IMR-90 (cell line): ENCODE results near the gene TRMT1L. TPM values are rescaled to one million over a fixed set of nuclear protein-coding genes. Genes with fewer than 3 reads are reported as not detected.

Experiments
- ATAC-seq: fragments of 200-7000 bp; cut with Tn5 transposase; 2 replicates; pipeline ENCODE4 v1.9.1; 2020; ENCODE audit warnings: low read depth, mild to moderate bottlenecking, moderate library complexity
- BruUV-seq: library from RNA; stranded (reverse); fragments of 400-500 nt; replicated peaks from 2 replicates; lab custom pipeline; 2021; lab: Mats Ljungman, UMichigan
- CTCF ChIA-PET: fragments of 300-600 bp; formaldehyde crosslinking; extraction: SDS; loops from one replicate; lab custom pipeline; 2021; ENCODE audit warnings: antibody characterized with exemption; lab: Yijun Ruan, JAX
- POLR2A ChIA-PET: fragments of 300-600 bp; sonication (Branson Sonifier 250); formaldehyde crosslinking; loops from one replicate; lab custom pipeline; 2022; ENCODE audit warnings: antibody characterized with exemption; ENCODE audit not compliant: unreplicated experiment; lab: Charles Lee
- DNase-seq: peaks from one replicate; pipeline ENCODE4 v3.0.0; 2013
- H2AFZ ChIP-seq: replicated peaks from 2 replicates; pipeline ENCODE3; 2013; ENCODE audit warnings: low read length, mild to moderate bottlenecking; ENCODE audit not compliant: poor library complexity
- H2AK5ac ChIP-seq: 2 replicates; pipeline ENCODE4 v1.6.1; 2013; ENCODE audit warnings: low read depth, low read length, inconsistent platforms
- H2AK9ac ChIP-seq: replicated peaks from 2 replicates; pipeline ENCODE3; 2013; ENCODE audit warnings: mild to moderate bottlenecking, low read depth, low read length, moderate library complexity; ENCODE audit not compliant: poor library complexity
- H2BK120ac ChIP-seq: 2 replicates; pipeline ENCODE4 v1.6.1; 2013; ENCODE audit warnings: low read depth, low read length, inconsistent platforms
- H2BK15ac ChIP-seq: 3 replicates; pipeline ENCODE4 v1.6.1; 2013; ENCODE audit warnings: low read depth, low read length, inconsistent platforms
- H2BK20ac ChIP-seq: 2 replicates; pipeline ENCODE4 v1.6.1; 2013; ENCODE audit warnings: low read depth, mild to moderate bottlenecking, inconsistent platforms, low read length, moderate library complexity
- H2BK5ac ChIP-seq: 2 replicates; pipeline ENCODE4 v1.6.1; 2013; ENCODE audit warnings: mild to moderate bottlenecking, low read depth, low read length, inconsistent platforms; ENCODE audit not compliant: poor library complexity, severe bottlenecking
- H3K14ac ChIP-seq: replicated peaks from 2 replicates; pipeline ENCODE4 v1.6.1; 2013; ENCODE audit warnings: low read depth, low read length, inconsistent platforms
- H3K18ac ChIP-seq: 2 replicates; pipeline ENCODE4 v1.6.1; 2013; ENCODE audit warnings: low read depth, low read length, control low read depth
- H3K23ac ChIP-seq: 2 replicates; pipeline ENCODE4 v1.6.1; 2013; ENCODE audit warnings: low read depth, low read length, inconsistent platforms
- H3K27ac ChIP-seq: 2 replicates; pipeline ENCODE4 v1.5.1; 2013; ENCODE audit warnings: mild to moderate bottlenecking, control low read depth, low read length; ENCODE audit not compliant: insufficient read depth
- H3K27me3 ChIP-seq: 2 replicates; pipeline ENCODE4 v1.6.1; 2013; ENCODE audit warnings: low read length; ENCODE audit not compliant: control insufficient read depth, insufficient read depth
- H3K36me3 ChIP-seq: 2 replicates; pipeline ENCODE4 v1.6.1; 2013; ENCODE audit warnings: low read length, mixed read lengths; ENCODE audit not compliant: control insufficient read depth, insufficient read depth
- H3K4ac ChIP-seq: 2 replicates; pipeline ENCODE4 v1.6.1; 2013; ENCODE audit warnings: low read depth, low read length, inconsistent platforms
- H3K4me1 ChIP-seq: 2 replicates; pipeline ENCODE4 v1.6.1; 2013; ENCODE audit warnings: low read length, mixed read lengths; ENCODE audit not compliant: control insufficient read depth, insufficient read depth
- H3K4me2 ChIP-seq: 2 replicates; pipeline ENCODE4 v1.6.1; 2013; ENCODE audit warnings: low read depth, mild to moderate bottlenecking, control low read depth, low read length, moderate library complexity
- H3K4me3 ChIP-seq: 2 replicates; pipeline ENCODE4 v1.5.1; 2013; ENCODE audit warnings: low read depth, mild to moderate bottlenecking, control low read depth, low read length, moderate library complexity; ENCODE audit not compliant: insufficient read depth
- H3K56ac ChIP-seq: 2 replicates; pipeline ENCODE4 v1.6.1; 2013; ENCODE audit warnings: low read length, inconsistent platforms; ENCODE audit not compliant: insufficient read depth; ENCODE audit errors: extremely low read depth
- H3K79me1 ChIP-seq, 2 experiments: 2 replicates each; pipeline ENCODE4 v1.6.1; 2013; ENCODE audit warnings: low read length in 2 of 2, inconsistent platforms in 1 of 2, low read depth in 1 of 2
- H3K9ac ChIP-seq: 2 replicates; pipeline ENCODE4 v1.6.1; 2013; ENCODE audit warnings: low read depth, low read length, control low read depth
- H3K9me1 ChIP-seq: 2 replicates; pipeline ENCODE4 v1.6.1; 2013; ENCODE audit warnings: low read length, inconsistent platforms; ENCODE audit not compliant: insufficient read depth
- H3K9me3 ChIP-seq: 2 replicates; pipeline ENCODE4 v1.6.1; 2013; ENCODE audit warnings: low read length; ENCODE audit not compliant: control insufficient read depth, insufficient read depth
- H4K20me1 ChIP-seq: 2 replicates; pipeline ENCODE4 v1.6.1; 2013; ENCODE audit warnings: low read length, inconsistent platforms; ENCODE audit not compliant: insufficient read depth
- H4K5ac ChIP-seq: 2 replicates; pipeline ENCODE4 v1.6.1; 2013; ENCODE audit warnings: mild to moderate bottlenecking, low read depth, low read length, control low read depth
- H4K8ac ChIP-seq, 2 experiments: 2 replicates each; pipeline ENCODE4 v1.6.1; 2013; ENCODE audit warnings: low read depth in 2 of 2, low read length in 2 of 2, control low read depth in 1 of 2, inconsistent platforms in 1 of 2
- H4K91ac ChIP-seq: 2 replicates; pipeline ENCODE4 v1.6.1; 2013; ENCODE audit warnings: low read depth, low read length, inconsistent platforms; ENCODE audit not compliant: insufficient read depth
- CEBPB ChIP-seq: IDR thresholded peaks from 2 replicates; pipeline ENCODE4 v1.6.1; 2012; ENCODE audit warnings: low read depth, low read length, improper control_type of control experiment
- MAZ ChIP-seq: IDR thresholded peaks from 2 replicates; pipeline ENCODE4 v1.6.1; 2012; ENCODE audit warnings: low read depth, mild to moderate bottlenecking, low read length, improper control_type of control experiment, moderate library complexity, borderline replicate concordance
- MXI1 ChIP-seq: IDR thresholded peaks from 2 replicates; pipeline ENCODE4 v1.6.1; 2012; ENCODE audit warnings: low read depth, mild to moderate bottlenecking, low read length, moderate library complexity, borderline replicate concordance
- NFE2L2 ChIP-seq: fragments of 150-350 bp; IDR thresholded peaks from 2 replicates; pipeline ENCODE4 v1.6.1; 2016; ENCODE audit warnings: low read depth, mild to moderate bottlenecking, low read length
- RAD21 ChIP-seq: IDR thresholded peaks from 2 replicates; pipeline ENCODE4 v1.6.1; 2012; ENCODE audit warnings: low read length, improper control_type of control experiment
- RCOR1 ChIP-seq: IDR thresholded peaks from 2 replicates; pipeline ENCODE4 v1.6.1; 2012; ENCODE audit warnings: mild to moderate bottlenecking, low read length, improper control_type of control experiment; ENCODE audit not compliant: insufficient replicate concordance
- dilution Hi-C: fragments of 300-500 bp; cut with HindIII; formaldehyde crosslinking; loops from one replicate; pipeline ENCODE4 v1.14.3; 2018; ENCODE audit warnings: low sequenced_read_pairs; ENCODE audit not compliant: unreplicated experiment
- in situ Hi-C: fragments of 300-500 bp; cut with MboI; formaldehyde crosslinking; loops from 3 replicates; pipeline ENCODE4 v1.14.3; 2019; ENCODE audit warnings: low sequenced_read_pairs, inconsistent platforms, mixed read lengths
- intact Hi-C: fragments of 100-400 bp; cut with micrococcal nuclease; formaldehyde crosslinking; loops from 2 replicates; pipeline ENCODE4 v1.10.0; 2022
- polyA plus RNA-seq, 3 experiments: library from polyadenylated mRNA; depleted of rRNA; stranded (reverse); fragments of >200 nt; gene quantifications; 2 replicates each; pipeline ENCODE4 v1.2.3, GENCODE V29; 2012; ENCODE audit warnings: low replicate concordance in 1 of 3
- total RNA-seq: library from RNA; depleted of rRNA; stranded (reverse); fragments of >200 nt; gene quantifications from 2 replicates; pipeline ENCODE4 v1.2.3, GENCODE V29; 2012
- TF ChIP-seq, protein P1 (sequence below): fragments of 150-350 bp; IDR thresholded peaks from 2 replicates; pipeline ENCODE4 v1.6.1; 2016; ENCODE audit warnings: low read depth, mild to moderate bottlenecking, low read length, moderate library complexity, borderline replicate concordance
- TF ChIP-seq, protein P2 (sequence below): conservative IDR thresholded peaks from 2 replicates; pipeline ENCODE4 v1.5.1; 2012; ENCODE audit warnings: mild to moderate bottlenecking, low read depth, low read length, improper control_type of control experiment
- TF ChIP-seq, protein P3 (sequence below): fragments of 150-350 bp; IDR thresholded peaks from 2 replicates; pipeline ENCODE4 v1.6.1; 2017; ENCODE audit warnings: mild to moderate bottlenecking, antibody characterized with exemption, low read length, low read depth

The TRMT1L gene
- total and polyA plus RNA-seq, 2 of the 4 experiments (the other 2 are of a cell fraction), result 11.0 to 21.9 TPM

DNA sequence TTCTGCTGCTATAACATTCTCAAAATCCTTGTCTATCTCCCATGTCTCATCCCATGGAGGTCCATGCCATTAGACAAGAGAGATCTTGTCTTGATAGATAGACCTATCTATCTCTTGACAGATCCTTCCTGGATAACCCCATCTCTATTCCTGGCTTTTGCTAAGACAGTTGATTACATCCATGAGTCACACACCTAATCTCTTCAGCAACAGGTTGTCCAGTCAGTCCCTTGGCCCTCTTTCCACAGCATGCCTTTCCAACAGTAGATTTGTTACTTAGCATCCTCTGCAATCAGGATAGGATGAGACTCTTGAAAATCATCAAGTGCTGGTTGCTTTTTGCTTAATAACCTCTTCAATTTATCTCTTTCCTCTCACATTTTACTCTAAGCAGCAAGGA, 46.6 kb downstream of the TRMT1L start:
- H3K14ac ChIP-seq, result no peak overlapping the region
- ChIA-PET CTCF (no interaction called here), POLR2A (no interaction called here)
- TF ChIP-seq RAD21 (no peak), MAZ (no peak), CEBPB (no peak), MXI1 (no peak), NFE2L2 (no peak), RCOR1 (no peak)
- TF ChIP-seq, protein P1, sequence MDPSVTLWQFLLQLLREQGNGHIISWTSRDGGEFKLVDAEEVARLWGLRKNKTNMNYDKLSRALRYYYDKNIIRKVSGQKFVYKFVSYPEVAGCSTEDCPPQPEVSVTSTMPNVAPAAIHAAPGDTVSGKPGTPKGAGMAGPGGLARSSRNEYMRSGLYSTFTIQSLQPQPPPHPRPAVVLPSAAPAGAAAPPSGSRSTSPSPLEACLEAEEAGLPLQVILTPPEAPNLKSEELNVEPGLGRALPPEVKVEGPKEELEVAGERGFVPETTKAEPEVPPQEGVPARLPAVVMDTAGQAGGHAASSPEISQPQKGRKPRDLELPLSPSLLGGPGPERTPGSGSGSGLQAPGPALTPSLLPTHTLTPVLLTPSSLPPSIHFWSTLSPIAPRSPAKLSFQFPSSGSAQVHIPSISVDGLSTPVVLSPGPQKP, result no peak
- TF ChIP-seq, protein P2, sequence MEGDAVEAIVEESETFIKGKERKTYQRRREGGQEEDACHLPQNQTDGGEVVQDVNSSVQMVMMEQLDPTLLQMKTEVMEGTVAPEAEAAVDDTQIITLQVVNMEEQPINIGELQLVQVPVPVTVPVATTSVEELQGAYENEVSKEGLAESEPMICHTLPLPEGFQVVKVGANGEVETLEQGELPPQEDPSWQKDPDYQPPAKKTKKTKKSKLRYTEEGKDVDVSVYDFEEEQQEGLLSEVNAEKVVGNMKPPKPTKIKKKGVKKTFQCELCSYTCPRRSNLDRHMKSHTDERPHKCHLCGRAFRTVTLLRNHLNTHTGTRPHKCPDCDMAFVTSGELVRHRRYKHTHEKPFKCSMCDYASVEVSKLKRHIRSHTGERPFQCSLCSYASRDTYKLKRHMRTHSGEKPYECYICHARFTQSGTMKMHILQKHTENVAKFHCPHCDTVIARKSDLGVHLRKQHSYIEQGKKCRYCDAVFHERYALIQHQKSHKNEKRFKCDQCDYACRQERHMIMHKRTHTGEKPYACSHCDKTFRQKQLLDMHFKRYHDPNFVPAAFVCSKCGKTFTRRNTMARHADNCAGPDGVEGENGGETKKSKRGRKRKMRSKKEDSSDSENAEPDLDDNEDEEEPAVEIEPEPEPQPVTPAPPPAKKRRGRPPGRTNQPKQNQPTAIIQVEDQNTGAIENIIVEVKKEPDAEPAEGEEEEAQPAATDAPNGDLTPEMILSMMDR, result no peak
- TF ChIP-seq, protein P3, sequence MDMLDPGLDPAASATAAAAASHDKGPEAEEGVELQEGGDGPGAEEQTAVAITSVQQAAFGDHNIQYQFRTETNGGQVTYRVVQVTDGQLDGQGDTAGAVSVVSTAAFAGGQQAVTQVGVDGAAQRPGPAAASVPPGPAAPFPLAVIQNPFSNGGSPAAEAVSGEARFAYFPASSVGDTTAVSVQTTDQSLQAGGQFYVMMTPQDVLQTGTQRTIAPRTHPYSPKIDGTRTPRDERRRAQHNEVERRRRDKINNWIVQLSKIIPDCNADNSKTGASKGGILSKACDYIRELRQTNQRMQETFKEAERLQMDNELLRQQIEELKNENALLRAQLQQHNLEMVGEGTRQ, result no peak
- no peaks in the 10 kb centered on the region for H3K4me1 ChIP-seq
- no peak overlapping the region for H2AFZ ChIP-seq
- intact Hi-C loops (no loop called here), dilution Hi-C loops (no loop called here), in situ Hi-C loops (no loop called here)
- H2BK20ac ChIP-seq, result no peak overlapping the region
- no peak overlapping the region for H3K27ac ChIP-seq
- H4K91ac ChIP-seq, result no peak overlapping the region
- no peaks in the 10 kb centered on the region for H3K9me1 ChIP-seq
- no peak overlapping the region for H2BK15ac ChIP-seq
- no TSS peak for BruUV-seq
- no peak overlapping the region for H2BK5ac ChIP-seq
- no peak for ATAC-seq
- H4K8ac ChIP-seq, result no peak overlapping the region
- no peak overlapping the region for H4K5ac ChIP-seq
- no peak overlapping the region for H3K56ac ChIP-seq
- peaks cover 10% of the 10 kb centered on the region for H3K9me3 ChIP-seq
- H3K4me3 ChIP-seq, result no peak overlapping the region
- H2AK5ac ChIP-seq, result no peak overlapping the region
- no peak overlapping the region for H3K4ac ChIP-seq
- no peaks in the 10 kb centered on the region for H3K27me3 ChIP-seq
- no peak overlapping the region for H3K4me2 ChIP-seq
- H3K79me1 ChIP-seq, result no peaks in the 10 kb centered on the region; a peak in 1 of 4 replicates
- no peak overlapping the region for H3K9ac ChIP-seq
- DNase-seq, result peak; percentile 4
- H3K18ac ChIP-seq, result no peak overlapping the region
- H3K36me3 ChIP-seq, result no peaks in the 10 kb centered on the region
- H2BK120ac ChIP-seq, result no peak overlapping the region
- H4K20me1 ChIP-seq, result no peaks in the 10 kb centered on the region
- no peak overlapping the region for H3K23ac ChIP-seq
- H2AK9ac ChIP-seq, result no peak overlapping the region
